ENCODE measurements around the gene FBXL7. TPM values are rescaled to one million over a fixed set of nuclear protein-coding genes. Genes with fewer than 3 reads are reported as not detected.

Gene FBXL7
- total RNA-seq, 4 donors from 2014 or later, result 14.2 to 32.1 (median 24.9) TPM

DNA sequence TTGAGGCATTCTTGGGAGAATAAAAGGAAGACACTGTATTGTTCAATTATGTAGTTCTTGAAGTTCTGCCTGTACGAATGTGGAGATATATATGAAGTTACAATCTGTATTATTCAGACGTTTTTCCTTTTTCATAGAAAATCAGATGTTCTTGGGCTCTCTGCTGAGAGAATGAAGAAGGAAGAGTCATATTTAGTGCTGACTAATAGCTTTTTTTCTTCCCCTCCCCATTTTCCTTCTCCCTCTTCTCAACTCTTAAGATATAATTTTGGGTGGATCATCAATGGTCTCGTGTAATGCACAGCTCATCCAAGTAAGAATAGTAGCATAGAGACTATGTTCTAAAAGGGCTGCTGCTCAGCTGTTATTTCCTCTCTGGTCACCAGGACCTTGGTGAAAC, 23.0 kb upstream of the FBXL7 start:
- no peaks in the 10 kb centered on the region for H3K4me1 ChIP-seq
- 86 to 89% methylated on average over 2 of the region's 3 CpGs for WGBS, 2 donors (ENCODE audit: low coverage in 1 of 2)
- no peak overlapping the region for H3K4me3 ChIP-seq
- TF ChIP-seq POLR2A (IDR thresholded peaks at IDR 0.05), result no peak
- no peak for TF ChIP-seq EP300 (IDR thresholded peaks at IDR 0.05)
- no peak for TF ChIP-seq POLR2AphosphoS5 (IDR thresholded peaks at IDR 0.05)
- TF ChIP-seq, protein P1, sequence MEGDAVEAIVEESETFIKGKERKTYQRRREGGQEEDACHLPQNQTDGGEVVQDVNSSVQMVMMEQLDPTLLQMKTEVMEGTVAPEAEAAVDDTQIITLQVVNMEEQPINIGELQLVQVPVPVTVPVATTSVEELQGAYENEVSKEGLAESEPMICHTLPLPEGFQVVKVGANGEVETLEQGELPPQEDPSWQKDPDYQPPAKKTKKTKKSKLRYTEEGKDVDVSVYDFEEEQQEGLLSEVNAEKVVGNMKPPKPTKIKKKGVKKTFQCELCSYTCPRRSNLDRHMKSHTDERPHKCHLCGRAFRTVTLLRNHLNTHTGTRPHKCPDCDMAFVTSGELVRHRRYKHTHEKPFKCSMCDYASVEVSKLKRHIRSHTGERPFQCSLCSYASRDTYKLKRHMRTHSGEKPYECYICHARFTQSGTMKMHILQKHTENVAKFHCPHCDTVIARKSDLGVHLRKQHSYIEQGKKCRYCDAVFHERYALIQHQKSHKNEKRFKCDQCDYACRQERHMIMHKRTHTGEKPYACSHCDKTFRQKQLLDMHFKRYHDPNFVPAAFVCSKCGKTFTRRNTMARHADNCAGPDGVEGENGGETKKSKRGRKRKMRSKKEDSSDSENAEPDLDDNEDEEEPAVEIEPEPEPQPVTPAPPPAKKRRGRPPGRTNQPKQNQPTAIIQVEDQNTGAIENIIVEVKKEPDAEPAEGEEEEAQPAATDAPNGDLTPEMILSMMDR (IDR thresholded peaks at IDR 0.05), result no peak
- ATAC-seq, result no peak
- H3K27ac ChIP-seq, result no peak overlapping the region
- no peaks in the 10 kb centered on the region for H3K36me3 ChIP-seq
- H3K9me3 ChIP-seq, result no peaks in the 10 kb centered on the region
- H3K27me3 ChIP-seq, result no peaks in the 10 kb centered on the region

DNA sequence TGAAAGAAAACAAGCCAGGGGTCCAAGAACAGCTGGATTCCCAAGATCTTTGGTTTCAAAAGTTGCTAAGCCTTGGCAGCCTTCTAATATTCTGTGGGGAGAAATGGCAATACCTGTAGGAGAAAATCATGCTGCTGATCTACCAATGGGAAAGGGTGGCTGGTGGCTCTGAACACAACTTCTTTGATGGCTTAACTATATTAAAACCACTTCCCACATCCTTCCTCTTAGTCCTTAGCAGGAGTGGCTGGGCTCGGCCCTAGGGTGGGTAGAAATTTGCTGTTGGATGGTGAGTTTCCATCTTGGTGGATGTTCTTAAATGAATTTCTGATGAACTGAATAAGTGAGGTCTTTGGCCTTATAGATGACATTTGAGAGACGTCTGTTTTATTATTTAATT, 19.5 kb upstream of the FBXL7 start:
- Histone ChIP-seq H3K4me3 (no peak overlapping the region), H3K9me3 (no peaks in the 10 kb centered on the region), H3K4me1 (peaks cover 0 to 9% (median 0%) of the 10 kb centered on the region in 3 donors), H3K27me3 (no peaks in the 10 kb centered on the region), H3K36me3 (no peaks in the 10 kb centered on the region), H3K27ac (no peak overlapping the region)
- TF ChIP-seq, protein P1 (IDR thresholded peaks at IDR 0.05), result no peak
- no peak for TF ChIP-seq POLR2AphosphoS5 (IDR thresholded peaks at IDR 0.05)
- TF ChIP-seq POLR2A (IDR thresholded peaks at IDR 0.05), result no peak
- no peak for TF ChIP-seq EP300 (IDR thresholded peaks at IDR 0.05)
- 60 to 65% methylated on average over 2 of the region's 2 CpGs for WGBS, 2 donors (ENCODE audit: low coverage in 1 of 2)
- no peak for ATAC-seq

DNA sequence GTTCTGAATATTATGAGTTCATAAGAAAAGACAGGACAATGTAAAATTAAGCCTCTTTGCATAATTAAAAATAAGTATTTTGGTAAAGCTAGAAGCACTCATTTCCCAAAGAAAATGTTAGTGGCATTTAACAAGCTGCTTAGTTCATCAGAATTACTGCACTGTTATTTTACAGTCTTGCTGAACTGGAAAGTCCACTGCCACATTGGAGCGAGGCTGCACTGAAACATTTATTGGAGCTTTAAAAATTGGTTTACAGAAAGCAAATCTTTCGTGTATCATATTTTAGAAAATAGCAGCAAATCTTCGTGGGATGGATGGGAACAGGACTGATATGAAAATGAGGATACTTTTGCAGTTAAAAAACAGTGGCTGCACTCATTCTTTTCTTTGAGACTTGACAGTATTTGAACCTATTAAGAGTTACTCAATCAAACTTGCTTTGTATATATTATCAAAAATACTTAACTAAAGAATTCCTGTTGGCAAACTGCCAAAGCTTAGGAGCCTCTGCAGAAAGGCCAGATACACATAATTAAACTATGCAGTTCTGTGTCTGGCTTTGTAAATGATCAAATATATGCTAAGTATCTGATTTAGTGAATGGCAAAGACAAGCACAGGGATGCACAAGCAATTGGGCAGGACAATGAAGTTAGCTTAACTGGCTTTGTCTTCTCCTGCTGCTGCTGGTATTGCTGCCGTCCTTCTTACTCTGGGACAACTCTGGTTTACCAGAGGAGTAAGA, 16.5 kb upstream of the FBXL7 start:
- Histone ChIP-seq H3K27ac (no peak overlapping the region), H3K27me3 (no peaks in the 10 kb centered on the region), H3K9me3 (no peaks in the 10 kb centered on the region), H3K4me1 (peaks cover 0 to 9% (median 0%) of the 10 kb centered on the region in 3 donors), H3K36me3 (no peaks in the 10 kb centered on the region), H3K4me3 (no peak overlapping the region)
- ATAC-seq, result no peak
- TF ChIP-seq EP300 (IDR thresholded peaks at IDR 0.05) (no peak), POLR2A (IDR thresholded peaks at IDR 0.05) (no peak), POLR2AphosphoS5 (IDR thresholded peaks at IDR 0.05) (no peak)
- TF ChIP-seq, protein P1 (IDR thresholded peaks at IDR 0.05), result no peak
- WGBS, 2 donors (ENCODE audit: low coverage in 1 of 2), result 34% methylated on average over 3 to 4 of the region's 4 CpGs

DNA sequence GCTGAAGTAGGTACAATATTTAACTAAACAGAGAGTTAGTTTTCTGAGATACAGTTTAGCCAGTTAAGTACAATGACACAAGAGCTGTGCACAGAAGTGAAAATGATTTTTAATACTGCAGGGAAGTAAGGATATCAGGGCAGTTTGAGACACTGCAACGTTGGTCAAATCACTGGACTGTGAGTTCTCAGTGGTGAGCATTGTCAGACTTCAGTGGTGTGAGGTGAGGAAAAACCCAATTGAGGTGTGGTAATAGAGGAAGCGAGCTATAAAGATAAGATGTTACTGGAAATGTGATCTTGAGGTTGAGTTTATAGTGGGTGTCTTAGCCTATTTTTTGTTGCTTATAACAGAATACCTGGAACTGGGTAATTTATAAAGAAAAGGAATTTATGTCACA, 12.8 kb upstream of the FBXL7 start:
- no peaks in the 10 kb centered on the region for H3K27me3 ChIP-seq
- peaks cover 0 to 9% (median 0%) of the 10 kb centered on the region in 3 donors for H3K4me1 ChIP-seq
- H3K36me3 ChIP-seq, result no peaks in the 10 kb centered on the region
- H3K27ac ChIP-seq, result no peak overlapping the region
- no peak for ATAC-seq
- no peaks in the 10 kb centered on the region for H3K9me3 ChIP-seq
- TF ChIP-seq, protein P1 (IDR thresholded peaks at IDR 0.05), result no peak
- TF ChIP-seq POLR2A (IDR thresholded peaks at IDR 0.05) (no peak), POLR2AphosphoS5 (IDR thresholded peaks at IDR 0.05) (no peak), EP300 (IDR thresholded peaks at IDR 0.05) (no peak)
- H3K4me3 ChIP-seq, result no peak overlapping the region
- WGBS, 2 donors (ENCODE audit: low coverage in 1 of 2), result 74 to 89% methylated on average over 1 to 2 of the region's 2 CpGs

DNA sequence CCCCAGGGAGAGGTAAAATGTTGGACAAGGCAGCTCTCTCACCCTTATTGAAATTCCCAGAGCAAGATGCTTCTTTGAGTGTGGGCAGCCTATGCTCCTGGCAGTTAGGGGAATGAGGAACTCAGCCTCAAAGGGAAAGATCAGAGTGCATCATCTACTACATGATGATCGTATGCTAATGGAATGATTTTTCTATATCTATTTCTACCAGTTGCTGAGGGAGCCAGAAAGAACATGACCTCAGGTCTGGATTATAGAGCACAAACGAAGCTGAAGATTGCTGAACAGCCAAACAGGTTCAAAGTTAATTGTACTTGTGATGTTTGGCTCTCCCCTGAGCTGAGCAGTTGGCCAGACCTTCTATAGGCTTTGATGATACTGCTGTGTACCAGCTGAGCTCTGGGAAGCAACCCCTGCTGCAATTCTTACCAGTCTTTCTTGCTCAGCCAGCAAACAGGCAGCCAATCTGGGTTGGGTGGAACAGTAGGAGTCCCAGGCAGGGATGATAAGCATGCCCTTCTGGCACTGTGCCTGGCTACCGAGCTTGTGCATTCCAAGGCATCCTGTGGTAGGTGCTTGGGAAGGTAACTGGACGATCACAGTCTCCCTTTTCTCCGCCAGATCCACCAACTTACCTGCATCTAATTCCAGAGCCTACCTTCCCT, 10.3 kb upstream of the FBXL7 start:
- H3K36me3 ChIP-seq, result no peaks in the 10 kb centered on the region
- no peaks in the 10 kb centered on the region for H3K9me3 ChIP-seq
- ATAC-seq, result no peak
- WGBS, 2 donors (ENCODE audit: low coverage in 1 of 2), result 77% methylated on average over 4 to 5 of the region's 5 CpGs
- TF ChIP-seq, protein P1 (IDR thresholded peaks at IDR 0.05), result no peak
- TF ChIP-seq EP300 (IDR thresholded peaks at IDR 0.05), result no peak
- TF ChIP-seq POLR2AphosphoS5 (IDR thresholded peaks at IDR 0.05), result no peak
- no peak for TF ChIP-seq POLR2A (IDR thresholded peaks at IDR 0.05)
- no peaks in the 10 kb centered on the region for H3K27me3 ChIP-seq
- no peak overlapping the region for H3K27ac ChIP-seq
- no peaks in the 10 kb centered on the region for H3K4me1 ChIP-seq
- H3K4me3 ChIP-seq, result no peak overlapping the region
